HuH-7 (cell line): Measurements from ENCODE around the gene ZC3H18.

Source experiments
- DNase-seq: peaks from one replicate; pipeline ENCODE4 v3.0.0; 2011; ENCODE audit warnings: low spot score

The ZC3H18 gene

GRCh38 chr16:88681084-88681680 is 111.0 kb downstream of the ZC3H18 start:
- DNase-seq, result peak; percentile 95
